ENCODE results near the gene UBR3.
"Not testable (repeated sequence)": the region's sequence is repeated elsewhere in the genome, so short reads cannot be mapped to it uniquely, and the experiment has no call there.

UBR3 gene

GRCh38 chr2:169818241-169818640 is 9.0 kb upstream of the UBR3 start:
- H3K79me2 ChIP-seq (ENCODE audit: low read length), result peaks cover 25% of the 10 kb centered on the region
- no peaks in the 10 kb centered on the region; the same call in none of the 2 replicates for H3K36me3 ChIP-seq (replicated peaks; ENCODE audit: insufficient read depth, low read length)
- no peak for DNase-seq
- no peaks in the 10 kb centered on the region for H3K9me3 ChIP-seq (replicated peaks; ENCODE audit: insufficient read depth, low read length)
- TF ChIP-seq EZH2 (optimal IDR thresholded peaks at IDR 0.05; ENCODE audit: low read depth, low read length), result no peak
- no peak for TF ChIP-seq CTCF (IDR thresholded peaks at IDR 0.05; ENCODE audit: low read length)
- TF ChIP-seq EZH2phosphoT487 (IDR thresholded peaks at IDR 0.05; ENCODE audit: low read length), result no peak
- no peaks in the 10 kb centered on the region for H4K20me1 ChIP-seq (ENCODE audit: insufficient read depth, low read length)
- H3K4me2 ChIP-seq (ENCODE audit: low read depth, low read length), result no peak overlapping the region
- H3K9me2 ChIP-seq (replicated peaks; ENCODE audit: insufficient read depth, low read length), result no peaks in the 10 kb centered on the region
- no peaks in the 10 kb centered on the region for H3K27me3 ChIP-seq (replicated peaks; ENCODE audit: insufficient read depth, low read length)
- peaks cover 4% of the 10 kb centered on the region; the same call in 1 of the 2 replicates for H3K4me1 ChIP-seq (ENCODE audit: low read length)
- H3K27ac ChIP-seq (ENCODE audit: low read length), result no peak overlapping the region
- H2AFZ ChIP-seq (ENCODE audit: low read length), result no peak overlapping the region
- H3K4me3 ChIP-seq (ENCODE audit: low read length), result no peak overlapping the region
- H3F3A ChIP-seq (ENCODE audit: insufficient read depth, low read length), result no peaks in the 10 kb centered on the region
- no peak overlapping the region for H3K9ac ChIP-seq (ENCODE audit: low read length)

GRCh38 chr2:169819106-169819505 is 8.1 kb upstream of the UBR3 start:
- H3K9ac ChIP-seq (ENCODE audit: low read length), result no peak overlapping the region
- no peaks in the 10 kb centered on the region for H3F3A ChIP-seq (ENCODE audit: insufficient read depth, low read length)
- H3K79me2 ChIP-seq (ENCODE audit: low read length), result peaks cover 33% of the 10 kb centered on the region
- DNase-seq, result no peak
- no peaks in the 10 kb centered on the region for H3K9me2 ChIP-seq (replicated peaks; ENCODE audit: insufficient read depth, low read length)
- TF ChIP-seq EZH2 (optimal IDR thresholded peaks at IDR 0.05; ENCODE audit: low read depth, low read length), result no peak
- TF ChIP-seq CTCF (IDR thresholded peaks at IDR 0.05; ENCODE audit: low read length), result no peak
- TF ChIP-seq EZH2phosphoT487 (IDR thresholded peaks at IDR 0.05; ENCODE audit: low read length), result no peak
- H2AFZ ChIP-seq (ENCODE audit: low read length), result no peak overlapping the region
- no peaks in the 10 kb centered on the region for H4K20me1 ChIP-seq (ENCODE audit: insufficient read depth, low read length)
- H3K27me3 ChIP-seq (replicated peaks; ENCODE audit: insufficient read depth, low read length), result no peaks in the 10 kb centered on the region
- peaks cover 10% of the 10 kb centered on the region for H3K4me1 ChIP-seq (ENCODE audit: low read length)
- H3K4me3 ChIP-seq (ENCODE audit: low read length), result no peak overlapping the region
- no peak overlapping the region for H3K4me2 ChIP-seq (ENCODE audit: low read depth, low read length)
- H3K27ac ChIP-seq (ENCODE audit: low read length), result no peak overlapping the region
- H3K36me3 ChIP-seq (replicated peaks; ENCODE audit: insufficient read depth, low read length), result no peaks in the 10 kb centered on the region; the same call in 1 of the 2 replicates
- no peaks in the 10 kb centered on the region for H3K9me3 ChIP-seq (replicated peaks; ENCODE audit: insufficient read depth, low read length)

- Histone ChIP-seq H3K79me2 (ENCODE audit: low read length) (peaks cover 39% of the 10 kb centered on the region), H3K4me1 (ENCODE audit: low read length) (peaks cover 10% of the 10 kb centered on the region)
- H3K9me3 ChIP-seq (replicated peaks; ENCODE audit: insufficient read depth, low read length); H2AFZ ChIP-seq (ENCODE audit: low read length); H3K27ac ChIP-seq (ENCODE audit: low read length); DNase-seq; H3F3A ChIP-seq (ENCODE audit: insufficient read depth, low read length); H3K36me3 ChIP-seq (replicated peaks; ENCODE audit: insufficient read depth, low read length); H3K4me3 ChIP-seq (ENCODE audit: low read length); H3K9me2 ChIP-seq (replicated peaks; ENCODE audit: insufficient read depth, low read length); H3K27me3 ChIP-seq (replicated peaks; ENCODE audit: insufficient read depth, low read length); H4K20me1 ChIP-seq (ENCODE audit: insufficient read depth, low read length); H3K9ac ChIP-seq (ENCODE audit: low read length); H3K4me2 ChIP-seq (ENCODE audit: low read depth, low read length): not testable (repeated sequence)
Measured at GRCh38 chr2:169820101-169820500, 7.2 kb upstream of the UBR3 start.

GRCh38 chr2:169822036-169822435 is 5.2 kb upstream of the UBR3 start:
- DNase-seq, result no peak
- H3K79me2 ChIP-seq (ENCODE audit: low read length), result peaks cover 34% of the 10 kb centered on the region

More at GRCh38 chr2:169822036-169822435, 5.2 kb upstream of the UBR3 start:
- H3K9ac ChIP-seq (ENCODE audit: low read length), result no peak overlapping the region
- H3K36me3 ChIP-seq (replicated peaks; ENCODE audit: insufficient read depth, low read length), result no peaks in the 10 kb centered on the region
- no peak overlapping the region for H3K4me2 ChIP-seq (ENCODE audit: low read depth, low read length)
- TF ChIP-seq EZH2 (optimal IDR thresholded peaks at IDR 0.05; ENCODE audit: low read depth, low read length) (no peak), EZH2phosphoT487 (IDR thresholded peaks at IDR 0.05; ENCODE audit: low read length) (no peak), CTCF (IDR thresholded peaks at IDR 0.05; ENCODE audit: low read length) (no peak)
- H3K27ac ChIP-seq (ENCODE audit: low read length), result no peak overlapping the region
- H3K9me2 ChIP-seq (replicated peaks; ENCODE audit: insufficient read depth, low read length), result no peaks in the 10 kb centered on the region
- no peaks in the 10 kb centered on the region for H3K27me3 ChIP-seq (replicated peaks; ENCODE audit: insufficient read depth, low read length)
- H3F3A ChIP-seq (ENCODE audit: insufficient read depth, low read length), result no peaks in the 10 kb centered on the region
- no peaks in the 10 kb centered on the region for H4K20me1 ChIP-seq (ENCODE audit: insufficient read depth, low read length)
- H3K9me3 ChIP-seq (replicated peaks; ENCODE audit: insufficient read depth, low read length), result no peaks in the 10 kb centered on the region
- H3K4me1 ChIP-seq (ENCODE audit: low read length), result peaks cover 10% of the 10 kb centered on the region
- H3K4me3 ChIP-seq (ENCODE audit: low read length), result no peak overlapping the region
- H2AFZ ChIP-seq (ENCODE audit: low read length), result no peak overlapping the region

Measured in MM.1S (cell line).